HTR-8/SVneo (cell line): Measurements from ENCODE around the gene TRPM1.

Experiments
- DNase-seq: peaks from one replicate; pipeline ENCODE4 v3.0.0; 2011; ENCODE audit warnings: low spot score, mixed read lengths; ENCODE audit not compliant: insufficient read length
- FAIRE-seq: peaks from 2 replicates; lab custom pipeline; 2011; peaks lifted over from hg19 to GRCh38; lab: Jason Lieb, UNC

TRPM1 gene

DNA sequence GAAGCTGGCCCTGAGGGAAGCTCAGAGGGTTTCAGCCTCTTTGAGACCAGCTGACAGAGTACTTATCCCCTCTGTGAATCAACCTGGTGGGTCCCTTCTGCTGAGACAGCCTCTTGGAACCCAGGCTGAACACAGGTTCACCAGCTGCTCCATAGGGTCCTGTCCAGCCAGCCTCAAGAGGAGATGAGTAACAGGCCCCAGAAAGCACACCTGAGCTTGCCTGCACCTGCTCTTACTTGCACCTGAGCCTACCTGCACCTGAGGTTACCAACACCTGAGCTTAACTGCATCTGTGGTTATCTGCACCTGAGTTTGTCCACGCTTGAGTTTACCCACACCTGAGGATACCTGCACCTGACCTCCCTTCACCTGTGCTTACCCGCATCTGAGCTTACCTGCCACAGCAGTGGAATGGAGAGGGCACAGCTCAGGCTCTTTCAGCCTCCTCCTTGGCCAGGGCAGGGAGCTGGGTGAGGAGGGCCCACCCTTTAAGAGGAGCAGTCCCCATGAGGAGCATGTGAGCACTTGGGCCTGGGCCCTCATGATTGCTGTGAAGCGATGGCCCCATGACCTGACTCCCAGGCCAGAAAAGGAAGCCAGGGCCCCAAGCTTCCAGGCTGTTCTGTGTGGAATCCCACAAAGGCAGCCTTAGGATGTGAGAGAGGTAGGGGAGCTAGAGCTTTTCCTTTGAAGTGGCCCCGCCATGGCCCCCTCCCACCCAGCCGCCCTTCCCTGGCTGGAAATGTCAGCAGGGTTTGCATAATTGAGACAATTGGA lies at the start of gene TRPM1:
Gene TRPM1 (minus strand): TSS at position 464 of the 777 bp plus-strand sequence. CDS start 20,370 bp downstream, outside the sequence.
- DNase-seq, result no peak

GRCh38 chr15:31150732-31151231 lies 49.3 kb upstream of the TRPM1 start:
- no peak for FAIRE-seq
- no peak for DNase-seq

More for the DNA sequence above, at the start of gene TRPM1:
- FAIRE-seq, result no peak

- no peak for FAIRE-seq
- DNase-seq, result no peak
Observed at GRCh38 chr15:31149987-31150386, 48.5 kb upstream of the TRPM1 start.

DNA sequence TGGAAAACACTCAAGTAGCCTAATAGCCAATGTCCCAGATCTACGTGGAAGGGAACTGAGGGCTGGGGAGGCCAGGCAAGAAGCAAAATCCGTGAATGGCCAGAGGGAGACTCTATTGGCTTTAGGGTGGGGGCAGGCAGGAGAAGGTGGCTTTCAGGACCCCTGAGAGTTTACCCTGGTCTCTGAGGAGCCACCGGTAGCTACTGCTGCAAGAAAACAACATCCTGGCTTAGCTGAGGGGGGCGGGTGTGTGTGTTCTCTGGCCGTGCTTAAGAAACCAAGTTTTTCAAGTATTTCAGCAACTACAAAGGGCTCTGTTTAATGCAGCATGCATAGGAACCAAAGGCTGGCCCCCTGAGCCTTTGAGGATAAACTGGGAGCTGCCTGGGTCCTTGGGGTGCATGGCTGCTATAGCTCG lies 47.6 kb upstream of the TRPM1 start:
- DNase-seq (no peak), FAIRE-seq (no peak)

- FAIRE-seq (no peak), DNase-seq (no peak)
Observed at GRCh38 chr15:31148297-31149087, 47.0 kb upstream of the TRPM1 start.

DNA sequence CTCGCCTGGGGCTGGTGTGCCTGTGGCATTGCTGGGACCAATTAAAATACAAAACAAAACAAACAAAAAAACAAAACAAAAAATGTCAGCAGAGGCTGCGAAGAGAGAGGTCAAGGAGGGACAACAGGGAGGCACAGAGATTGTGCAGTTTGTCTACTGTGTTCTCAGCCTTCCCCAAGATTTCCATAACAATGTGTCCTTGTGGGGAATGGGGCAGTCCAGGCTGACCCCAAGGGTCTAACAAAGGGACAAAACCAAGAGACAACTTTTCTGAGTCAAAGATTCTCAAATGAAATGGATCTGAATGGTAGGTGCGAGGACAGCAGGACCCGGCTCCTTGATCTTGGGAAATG lies 46.4 kb upstream of the TRPM1 start:
- no peak for DNase-seq
- FAIRE-seq, result no peak

- DNase-seq, result no peak
- FAIRE-seq, result no peak
Observed at GRCh38 chr15:31147456-31147855, 45.9 kb upstream of the TRPM1 start.

DNA sequence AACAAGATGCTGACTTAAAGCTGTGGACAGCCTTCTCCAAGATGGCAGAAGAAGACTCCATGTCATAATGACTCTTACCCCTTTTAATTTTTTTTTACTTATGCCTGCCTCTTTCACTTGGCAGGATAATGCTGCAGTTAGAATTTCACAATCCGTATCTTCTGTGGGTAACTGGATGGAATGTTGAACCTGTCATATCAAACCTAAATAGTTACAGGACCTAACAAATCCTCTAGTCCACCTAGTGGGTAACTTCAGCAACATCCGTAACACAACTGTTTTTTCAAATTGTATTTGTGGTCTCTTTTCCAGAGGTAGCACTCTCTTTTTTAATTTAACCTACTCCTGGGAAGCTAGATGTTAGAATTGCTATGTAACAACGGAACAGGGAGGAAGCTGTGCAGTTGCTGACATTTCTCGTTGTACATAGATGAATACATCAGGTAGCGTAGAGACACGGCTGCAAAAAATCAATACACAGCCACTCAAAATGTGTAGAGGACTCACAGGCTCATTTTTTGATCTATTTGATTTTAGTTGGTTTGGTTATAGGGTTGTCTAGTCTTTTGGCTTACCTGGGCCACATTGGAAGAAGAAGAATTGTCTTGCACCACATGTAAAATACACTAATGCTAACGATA lies 43.9 kb upstream of the TRPM1 start:
- FAIRE-seq, result no peak
- DNase-seq, result peak; percentile 19

DNA sequence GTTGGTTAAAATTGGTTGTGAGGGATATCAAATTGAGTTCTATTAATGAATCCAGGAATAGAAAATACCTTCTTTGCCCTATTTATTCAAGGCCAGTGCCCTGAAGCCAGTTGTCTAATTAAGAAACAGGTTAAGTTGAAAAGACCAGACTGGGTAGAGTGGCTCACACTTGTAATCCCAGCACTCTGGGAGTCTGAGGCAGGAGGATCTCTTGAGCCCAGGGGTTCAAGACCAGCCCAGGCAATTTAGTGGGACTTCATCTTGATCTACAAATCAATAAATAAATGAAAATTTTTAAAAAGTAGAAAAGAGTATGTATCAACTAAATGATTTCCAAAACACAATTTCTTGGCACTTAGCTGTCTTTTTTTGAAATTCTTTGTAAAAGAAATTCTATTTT lies 40.3 kb upstream of the TRPM1 start:
- FAIRE-seq (no peak), DNase-seq (no peak)

- FAIRE-seq (no peak), DNase-seq (no peak)
Observed at GRCh38 chr15:31136607-31137328, 35.2 kb upstream of the TRPM1 start.

DNA sequence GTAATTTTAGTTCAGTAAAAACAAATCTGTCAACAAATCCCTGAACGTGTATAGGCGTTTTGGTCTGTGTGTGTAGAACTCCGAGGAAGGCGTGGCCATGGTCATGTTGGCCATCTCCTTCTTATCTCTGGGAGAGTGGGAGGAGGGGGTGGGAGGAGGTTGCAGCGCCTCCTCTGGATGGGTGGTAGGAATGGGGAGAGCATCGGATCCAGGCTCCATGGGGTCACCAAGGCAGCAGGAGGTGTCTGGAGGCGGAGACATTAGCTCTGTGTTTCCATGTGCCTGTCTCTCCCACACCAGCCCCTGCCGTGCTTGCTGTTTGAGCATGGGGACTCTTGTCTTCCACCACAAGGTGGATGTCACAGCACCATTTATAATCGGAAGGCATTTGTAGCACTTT lies 34.5 kb upstream of the TRPM1 start:
- FAIRE-seq (no peak), DNase-seq (no peak)

DNA sequence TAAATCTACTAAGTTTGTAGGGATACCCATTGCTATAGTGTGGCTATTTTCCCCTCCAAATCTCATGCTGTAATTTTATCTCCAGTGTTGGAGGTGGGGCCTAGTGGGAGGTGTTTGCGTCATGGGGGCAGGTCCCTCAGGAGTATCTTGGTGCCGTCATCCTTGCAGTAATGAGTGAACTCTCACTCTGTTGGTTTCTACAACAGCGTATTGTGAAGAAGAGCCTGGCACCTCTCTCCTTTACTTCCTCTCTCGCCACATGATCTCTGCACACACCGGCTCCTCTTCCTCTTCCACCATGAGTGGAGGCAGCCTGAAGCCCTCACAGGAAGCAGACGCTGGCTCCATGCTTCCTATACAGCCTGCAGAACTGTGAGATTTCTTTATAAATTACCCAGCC lies 34.0 kb upstream of the TRPM1 start:
- FAIRE-seq (no peak), DNase-seq (no peak)

GRCh38 chr15:31133890-31134289 lies 32.4 kb upstream of the TRPM1 start:
- FAIRE-seq (no peak), DNase-seq (no peak)

DNA sequence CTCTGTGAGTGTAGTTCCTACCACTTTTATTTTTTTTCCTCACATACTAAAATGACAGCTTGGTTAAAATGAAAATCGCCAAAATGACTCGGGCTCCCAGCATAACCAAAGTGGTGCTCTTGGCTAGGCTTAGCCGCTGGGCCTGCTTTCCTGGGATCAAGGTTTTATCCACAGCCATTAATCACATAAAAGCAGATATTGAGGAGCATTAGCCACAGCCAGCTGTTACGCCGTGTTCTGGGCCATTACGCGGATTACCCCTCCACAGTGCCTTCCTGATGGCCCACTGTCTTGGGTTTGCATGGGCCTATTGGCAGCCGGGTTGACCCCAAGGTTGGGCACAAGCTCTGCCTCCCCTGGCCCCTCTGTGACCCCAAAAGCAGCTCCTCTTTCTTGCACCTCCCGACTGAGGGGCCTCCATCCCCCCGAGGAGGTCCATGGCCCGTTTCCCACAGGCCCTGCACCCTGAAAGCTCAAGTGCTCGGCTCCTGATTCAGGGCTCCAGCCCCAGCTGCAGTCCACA lies 30.4 kb upstream of the TRPM1 start:
- DNase-seq (no peak), FAIRE-seq (no peak)

DNA sequence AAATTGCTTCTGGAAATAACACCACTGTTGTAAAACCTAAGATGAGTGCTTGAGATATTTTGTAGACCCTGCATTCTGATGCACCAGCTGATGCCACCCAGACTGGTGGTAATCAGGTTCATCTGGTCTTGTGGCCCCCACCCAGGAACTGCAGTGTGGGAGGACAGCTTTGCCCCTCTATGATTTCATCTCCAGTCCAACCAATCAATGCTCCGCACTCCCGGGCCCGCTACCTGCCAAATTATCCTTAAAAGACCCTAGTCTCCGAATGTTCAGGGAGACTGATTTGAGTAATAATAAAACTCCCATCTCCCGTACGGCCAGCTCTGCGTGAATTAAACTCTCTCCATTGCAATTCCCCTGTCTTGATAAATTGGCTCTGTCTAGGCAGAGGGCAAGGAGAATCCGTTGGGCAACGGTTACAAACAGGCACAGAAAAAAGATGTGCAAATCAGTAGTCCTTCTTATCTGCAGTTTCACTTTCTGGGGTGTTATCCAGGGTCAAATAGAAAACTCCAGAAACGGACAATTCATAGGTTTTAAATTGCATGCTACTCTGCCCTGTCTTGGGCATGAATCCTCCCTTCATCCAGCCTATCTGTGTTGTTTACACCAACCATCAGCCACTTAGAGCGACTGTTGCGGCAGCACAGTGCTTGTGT lies 29.2 kb upstream of the TRPM1 start:
- DNase-seq (no peak), FAIRE-seq (no peak)

GRCh38 chr15:31129769-31130303 lies 28.3 kb upstream of the TRPM1 start:
- DNase-seq, result no peak
- FAIRE-seq, result no peak

DNA sequence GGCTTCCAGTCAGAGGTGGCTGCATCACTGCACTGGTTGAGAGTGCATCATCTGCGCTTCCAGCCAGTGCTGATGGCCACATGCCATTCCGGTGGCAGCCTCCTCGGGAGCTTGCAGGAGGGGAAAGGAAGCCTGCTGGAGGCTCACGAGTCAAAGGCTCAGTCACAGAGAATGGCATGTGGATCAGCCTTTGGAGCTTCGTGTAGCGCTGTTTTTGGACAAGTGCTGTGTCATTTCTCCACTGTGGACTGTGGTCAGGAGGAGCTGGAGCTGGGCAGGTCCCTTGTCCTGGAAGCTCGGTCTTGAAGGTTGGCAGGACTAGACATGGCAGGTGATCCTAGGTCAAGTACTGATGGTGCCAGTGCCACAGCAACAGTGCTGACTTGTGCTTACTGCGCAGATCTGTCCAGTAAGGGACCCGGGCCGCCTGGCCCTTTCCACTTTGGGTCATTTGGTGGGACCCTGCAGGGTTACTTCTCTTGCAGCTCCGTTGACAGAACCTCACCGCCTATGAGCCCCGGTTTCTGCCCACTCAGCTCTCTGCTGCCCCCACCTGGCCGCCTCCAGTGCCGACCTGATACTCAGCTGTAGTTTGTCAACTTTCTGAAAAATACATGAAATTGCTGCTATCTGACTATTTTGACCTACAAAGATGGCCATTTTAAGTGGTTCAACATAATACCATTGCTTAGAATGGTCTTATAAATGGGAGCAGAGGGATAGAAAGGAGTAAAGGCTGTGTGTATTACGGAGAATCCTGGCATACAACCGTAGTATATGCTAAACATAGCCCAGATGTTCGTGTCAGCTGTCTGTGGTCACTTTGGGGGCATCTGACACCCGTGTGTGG lies 27.6 kb upstream of the TRPM1 start:
- DNase-seq (peak; percentile 60), FAIRE-seq (peak; percentile 20)

- FAIRE-seq (no peak), DNase-seq (no peak)
Observed at GRCh38 chr15:31128477-31128876, 27.0 kb upstream of the TRPM1 start.
